Measurements from ENCODE around the gene TNNC1.

The TNNC1 gene

GRCh38 chr3:52480768-52481715 lies 27.2 kb upstream of the TNNC1 start:
- Histone ChIP-seq H3K4me1 (ENCODE audit: control insufficient read depth, insufficient read depth, low read length) (no peaks in the 10 kb centered on the region), H3K9ac (ENCODE audit: low read length) (no peak overlapping the region), H3K9me3 (ENCODE audit: control insufficient read depth, low read length) (no peaks in the 10 kb centered on the region)

GRCh38 chr3:52479877-52480575 lies 26.2 kb upstream of the TNNC1 start:
- no peaks in the 10 kb centered on the region for H3K4me1 ChIP-seq (ENCODE audit: control insufficient read depth, insufficient read depth, low read length)
- H3K36me3 ChIP-seq (ENCODE audit: control insufficient read depth, insufficient read depth, low read length) = peaks cover 17% of the 10 kb centered on the region
- H3K4me3 ChIP-seq (ENCODE audit: low read length) = no peak overlapping the region
- H3K27me3 ChIP-seq (ENCODE audit: control insufficient read depth, insufficient read depth, low read length) = no peaks in the 10 kb centered on the region
- no peak overlapping the region for H3K9ac ChIP-seq (ENCODE audit: low read length)
- no peaks in the 10 kb centered on the region for H3K9me3 ChIP-seq (ENCODE audit: control insufficient read depth, low read length)

More at GRCh38 chr3:52480768-52481715, 27.2 kb upstream of the TNNC1 start:
- no peaks in the 10 kb centered on the region for H3K27me3 ChIP-seq (ENCODE audit: control insufficient read depth, insufficient read depth, low read length)
- H3K4me3 ChIP-seq (ENCODE audit: low read length) = no peak overlapping the region
- peaks cover 9% of the 10 kb centered on the region for H3K36me3 ChIP-seq (ENCODE audit: control insufficient read depth, insufficient read depth, low read length)

GRCh38 chr3:52479037-52479876 lies 25.4 kb upstream of the TNNC1 start:
- H3K9me3 ChIP-seq (ENCODE audit: control insufficient read depth, low read length) = no peaks in the 10 kb centered on the region
- H3K4me1 ChIP-seq (ENCODE audit: control insufficient read depth, insufficient read depth, low read length) = no peaks in the 10 kb centered on the region
- no peaks in the 10 kb centered on the region for H3K27me3 ChIP-seq (ENCODE audit: control insufficient read depth, insufficient read depth, low read length)
- H3K36me3 ChIP-seq (ENCODE audit: control insufficient read depth, insufficient read depth, low read length) = peaks cover 17% of the 10 kb centered on the region
- no peak overlapping the region for H3K4me3 ChIP-seq (ENCODE audit: low read length)
- no peak overlapping the region for H3K9ac ChIP-seq (ENCODE audit: low read length)

- H3K9ac ChIP-seq (ENCODE audit: low read length) = no peak overlapping the region
- no peaks in the 10 kb centered on the region for H3K27me3 ChIP-seq (ENCODE audit: control insufficient read depth, insufficient read depth, low read length)
- H3K4me1 ChIP-seq (ENCODE audit: control insufficient read depth, insufficient read depth, low read length) = no peaks in the 10 kb centered on the region
- H3K36me3 ChIP-seq (ENCODE audit: control insufficient read depth, insufficient read depth, low read length) = peaks cover 26% of the 10 kb centered on the region
- H3K9me3 ChIP-seq (ENCODE audit: control insufficient read depth, low read length) = no peaks in the 10 kb centered on the region
- no peak overlapping the region for H3K4me3 ChIP-seq (ENCODE audit: low read length)
These were observed 23.9 kb upstream of the TNNC1 start for GRCh38 chr3:52477796-52478095.

- Histone ChIP-seq H3K36me3 (ENCODE audit: control insufficient read depth, insufficient read depth, low read length) (peaks cover 32% of the 10 kb centered on the region), H3K9ac (ENCODE audit: low read length) (no peak overlapping the region), H3K4me1 (ENCODE audit: control insufficient read depth, insufficient read depth, low read length) (no peaks in the 10 kb centered on the region), H3K27me3 (ENCODE audit: control insufficient read depth, insufficient read depth, low read length) (no peaks in the 10 kb centered on the region), H3K9me3 (ENCODE audit: control insufficient read depth, low read length) (no peaks in the 10 kb centered on the region), H3K4me3 (ENCODE audit: low read length) (no peak overlapping the region)
These were observed 23.4 kb upstream of the TNNC1 start for GRCh38 chr3:52477076-52477795.

DNA sequence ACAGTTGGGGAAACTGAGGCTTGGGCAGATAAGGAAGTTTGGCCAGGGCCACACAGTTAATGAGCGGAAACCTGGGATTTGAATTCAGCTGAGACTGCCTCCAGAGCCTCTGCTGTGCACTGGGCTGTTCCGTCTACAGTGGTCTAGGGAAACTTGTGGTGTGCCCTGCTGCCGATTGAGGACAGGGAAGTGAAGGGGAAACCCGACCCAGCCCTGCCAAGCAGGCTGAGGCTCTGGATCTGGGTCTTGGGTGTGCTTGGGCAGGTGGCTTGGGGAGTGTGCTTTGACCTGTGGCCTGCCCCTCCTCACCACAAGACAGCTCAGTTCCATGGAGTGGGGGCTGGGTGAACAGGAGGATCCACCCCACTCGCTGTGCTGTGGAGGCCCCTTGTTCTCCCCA lies 19.2 kb upstream of the TNNC1 start:
- Histone ChIP-seq H3K9ac (ENCODE audit: low read length) (no peak overlapping the region), H3K36me3 (ENCODE audit: control insufficient read depth, insufficient read depth, low read length) (peaks cover 23% of the 10 kb centered on the region), H3K27me3 (ENCODE audit: control insufficient read depth, insufficient read depth, low read length) (no peaks in the 10 kb centered on the region), H3K4me3 (ENCODE audit: low read length) (no peak overlapping the region), H3K4me1 (ENCODE audit: control insufficient read depth, insufficient read depth, low read length) (no peaks in the 10 kb centered on the region), H3K9me3 (ENCODE audit: control insufficient read depth, low read length) (no peaks in the 10 kb centered on the region)

DNA sequence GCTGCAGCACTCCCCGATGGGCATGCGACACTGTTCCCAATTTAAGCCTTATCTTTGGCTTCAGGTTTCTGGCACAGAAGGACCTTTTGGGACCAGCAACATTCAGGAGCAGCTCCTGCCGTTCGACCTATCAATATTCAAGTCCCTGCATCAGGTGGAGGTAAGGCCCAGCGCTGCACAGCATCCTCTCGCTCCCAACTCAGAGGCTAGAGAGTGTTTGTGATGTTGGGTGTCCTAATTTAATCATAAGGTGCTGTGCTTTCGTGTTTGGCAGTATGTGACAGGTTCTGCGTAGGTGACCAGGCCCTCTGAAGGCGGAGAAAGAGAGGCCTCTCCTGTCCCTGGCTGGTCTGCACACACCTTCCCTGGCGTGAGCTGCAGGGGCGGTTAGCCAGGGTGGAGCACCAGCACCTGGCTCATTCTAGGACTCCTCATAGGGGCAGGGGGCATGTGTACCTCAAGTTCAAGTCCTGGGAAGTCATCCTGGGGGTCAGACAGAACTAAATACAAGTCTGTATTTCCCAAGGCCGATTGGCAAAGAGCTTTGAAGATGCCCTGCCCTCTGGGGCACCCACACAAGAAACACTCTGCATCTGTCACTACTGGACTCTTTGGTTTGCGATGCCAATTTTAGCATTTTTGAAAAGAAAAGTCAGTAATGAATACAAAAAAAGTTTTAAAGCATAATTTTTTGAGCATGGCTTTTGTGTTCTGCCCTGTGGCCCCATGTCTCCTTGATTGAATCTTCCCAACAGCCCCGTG lies 18.6 kb upstream of the TNNC1 start:
- Histone ChIP-seq H3K4me1 (ENCODE audit: control insufficient read depth, insufficient read depth, low read length) (peaks cover 2% of the 10 kb centered on the region), H3K9ac (ENCODE audit: low read length) (no peak overlapping the region), H3K4me3 (ENCODE audit: low read length) (no peak overlapping the region), H3K9me3 (ENCODE audit: control insufficient read depth, low read length) (no peaks in the 10 kb centered on the region), H3K36me3 (ENCODE audit: control insufficient read depth, insufficient read depth, low read length) (peaks cover 23% of the 10 kb centered on the region), H3K27me3 (ENCODE audit: control insufficient read depth, insufficient read depth, low read length) (no peaks in the 10 kb centered on the region)

DNA sequence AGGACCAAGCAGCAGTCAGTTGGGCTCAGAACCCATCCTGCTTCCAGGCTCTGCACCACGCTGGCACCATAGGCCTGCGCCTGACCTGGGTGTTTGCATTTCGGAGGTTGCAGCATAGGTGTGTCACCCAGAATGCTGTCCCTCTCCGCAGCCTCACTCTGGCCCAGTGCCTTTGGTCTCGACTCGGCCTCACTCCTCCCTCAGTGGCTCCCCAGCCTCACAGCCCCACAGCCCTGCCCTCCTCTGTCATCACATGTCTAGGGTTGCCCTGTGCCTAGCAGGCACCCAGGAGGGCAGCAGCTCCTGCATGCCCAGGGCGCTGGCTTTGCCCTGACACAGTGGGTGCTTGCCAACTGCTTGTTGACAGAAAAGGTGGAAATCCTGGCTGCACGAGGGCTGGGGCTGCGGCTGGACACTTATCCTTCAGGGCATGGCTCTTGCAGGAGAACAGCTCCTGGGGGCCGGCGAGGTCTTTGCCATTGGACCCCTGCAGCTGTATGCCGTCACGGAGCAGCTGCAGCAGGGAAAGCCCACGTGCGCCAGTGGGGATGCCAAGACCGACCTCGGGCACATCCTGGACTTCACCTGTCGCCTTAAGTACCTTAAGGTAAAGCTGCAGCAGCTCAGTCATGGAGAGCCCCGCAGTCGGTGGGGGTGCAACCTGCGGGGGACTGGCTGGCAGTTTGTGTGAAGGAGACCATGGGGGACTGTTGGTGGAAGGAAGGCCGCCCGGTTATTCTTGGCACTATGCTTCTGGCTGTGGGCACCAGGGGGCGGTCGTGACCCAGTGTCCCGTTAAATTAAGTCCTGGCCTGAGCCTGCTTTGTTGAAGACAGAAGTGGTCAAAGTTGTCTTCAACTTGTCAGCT lies 17.8 kb upstream of the TNNC1 start:
- Histone ChIP-seq H3K36me3 (ENCODE audit: control insufficient read depth, insufficient read depth, low read length) (peaks cover 23% of the 10 kb centered on the region), H3K9ac (ENCODE audit: low read length) (no peak overlapping the region), H3K4me3 (ENCODE audit: low read length) (no peak overlapping the region)

GRCh38 chr3:52470920-52471319 lies 17.1 kb upstream of the TNNC1 start:
- Histone ChIP-seq H3K27me3 (ENCODE audit: control insufficient read depth, insufficient read depth, low read length) (no peaks in the 10 kb centered on the region), H3K9me3 (ENCODE audit: control insufficient read depth, low read length) (no peaks in the 10 kb centered on the region), H3K4me3 (ENCODE audit: low read length) (no peak overlapping the region), H3K4me1 (ENCODE audit: control insufficient read depth, insufficient read depth, low read length) (peaks cover 4% of the 10 kb centered on the region), H3K36me3 (ENCODE audit: control insufficient read depth, insufficient read depth, low read length) (peaks cover 22% of the 10 kb centered on the region), H3K9ac (ENCODE audit: low read length) (no peak overlapping the region)

More for the DNA sequence above, 17.8 kb upstream of the TNNC1 start:
- H3K27me3 ChIP-seq (ENCODE audit: control insufficient read depth, insufficient read depth, low read length) = no peaks in the 10 kb centered on the region
- H3K4me1 ChIP-seq (ENCODE audit: control insufficient read depth, insufficient read depth, low read length) = peaks cover 4% of the 10 kb centered on the region
- H3K9me3 ChIP-seq (ENCODE audit: control insufficient read depth, low read length) = no peaks in the 10 kb centered on the region

DNA sequence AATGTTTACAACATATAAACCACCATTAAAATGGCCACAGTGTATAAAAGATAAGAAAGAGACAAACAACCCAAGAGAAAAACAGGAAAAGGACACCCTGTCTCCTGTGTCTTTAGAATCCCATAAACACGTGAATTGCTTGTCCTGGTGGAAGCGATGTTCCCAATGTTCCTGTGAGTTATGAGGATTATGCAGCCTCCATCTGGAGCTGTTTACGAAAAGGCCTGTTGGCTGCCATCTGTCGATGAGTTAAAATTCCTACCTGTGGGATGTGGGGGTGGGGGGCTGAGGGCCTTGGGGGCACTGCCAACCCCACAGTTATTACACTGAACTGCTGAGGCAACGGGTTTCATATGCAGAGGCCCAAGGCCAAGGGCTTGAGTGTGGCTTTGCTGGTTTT lies 15.2 kb upstream of the TNNC1 start:
- Histone ChIP-seq H3K9me3 (ENCODE audit: control insufficient read depth, low read length) (no peaks in the 10 kb centered on the region), H3K4me1 (ENCODE audit: control insufficient read depth, insufficient read depth, low read length) (peaks cover 4% of the 10 kb centered on the region), H3K36me3 (ENCODE audit: control insufficient read depth, insufficient read depth, low read length) (peaks cover 15% of the 10 kb centered on the region), H3K4me3 (ENCODE audit: low read length) (no peak overlapping the region), H3K27me3 (ENCODE audit: control insufficient read depth, insufficient read depth, low read length) (no peaks in the 10 kb centered on the region), H3K9ac (ENCODE audit: low read length) (no peak overlapping the region)
